ENCODE results near the gene MORC3. TPM values are rescaled to one million over a fixed set of nuclear protein-coding genes. Genes with fewer than 3 reads are reported as not detected.

The MORC3 gene
- total RNA-seq, 1 experiment from 2014 or later, result 15.9 TPM

DNA sequence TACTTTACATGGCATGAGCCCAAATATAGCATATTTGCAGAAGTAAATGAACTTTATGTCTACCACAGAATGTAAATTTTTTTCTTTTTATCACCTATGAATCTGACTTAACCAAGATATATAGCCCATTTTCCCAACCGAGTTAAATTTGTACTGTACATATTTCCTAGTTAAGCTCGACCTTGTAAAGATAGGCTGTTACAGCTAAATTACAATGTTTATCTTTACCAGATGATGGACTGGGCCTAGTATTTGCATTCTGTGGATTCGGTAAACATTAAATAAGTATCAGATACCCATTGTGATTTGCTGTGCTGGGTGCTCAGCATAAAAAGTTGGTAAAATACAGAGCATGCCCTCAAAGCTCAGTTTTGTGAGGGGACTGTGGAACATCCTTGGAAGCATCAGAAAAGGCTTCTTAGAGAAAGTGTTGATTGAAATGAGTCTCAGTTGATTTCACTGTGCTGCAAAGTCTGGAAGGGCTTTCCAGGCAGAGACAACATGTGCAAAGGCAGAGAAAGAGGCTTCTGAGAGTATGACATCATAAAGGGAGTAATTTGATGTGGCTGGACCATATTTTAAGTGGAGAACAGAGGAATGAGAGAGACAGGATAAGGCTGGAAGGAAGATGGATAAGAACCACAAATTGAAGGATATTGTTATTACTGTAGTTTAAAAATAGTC lies 27.4 kb downstream of the MORC3 start:
- Histone ChIP-seq H3K9me3 (ENCODE audit: insufficient read depth, low read depth) (no peaks in the 10 kb centered on the region), H3K36me3 (ENCODE audit: low read depth) (no peaks in the 10 kb centered on the region; the same call in 1 of the 2 replicates), H3K27ac (no peak overlapping the region), H4K20me1 (ENCODE audit: insufficient read depth) (no peaks in the 10 kb centered on the region), H3F3A (ENCODE audit: insufficient read depth, low read depth) (no peaks in the 10 kb centered on the region), H3K4me3 (no peak overlapping the region), H3K9me2 (ENCODE audit: insufficient read depth) (no peaks in the 10 kb centered on the region), H3K27me3 (ENCODE audit: insufficient read depth, low read depth) (no peaks in the 10 kb centered on the region), H2AFZ (no peak overlapping the region), H3K79me2 (ENCODE audit: low read depth) (no peaks in the 10 kb centered on the region), H3K4me1 (replicated peaks; ENCODE audit: insufficient read depth) (no peaks in the 10 kb centered on the region), H3K4me2 (no peak overlapping the region)
- no peak for DNase-seq
- intact Hi-C loops (cut with micrococcal nuclease; ENCODE audit: unreplicated experiment), result no loop called here
- ChIA-PET CTCF (no interaction called here), POLR2A (ENCODE audit: unreplicated experiment) (no interaction called here)
- no TSS peak for BruUV-seq (replicated peaks)
- TF ChIP-seq EZH2 (IDR thresholded peaks at IDR 0.05; ENCODE audit: low read depth) (no peak), CTCF (conservative IDR thresholded peaks at IDR 0.05) (no peak)

- CTCF ChIA-PET, result no interaction called here
These were observed 27.9 kb downstream of the MORC3 start for GRCh38 chr21:36347962-36348328.

GRCh38 chr21:36349315-36349714 lies 29.3 kb downstream of the MORC3 start:
- H3K4me1 ChIP-seq (replicated peaks; ENCODE audit: insufficient read depth), result no peaks in the 10 kb centered on the region
- H4K20me1 ChIP-seq (ENCODE audit: insufficient read depth), result no peaks in the 10 kb centered on the region
- H3K4me3 ChIP-seq, result no peak overlapping the region
- H2AFZ ChIP-seq, result no peak overlapping the region
- H3K79me2 ChIP-seq (ENCODE audit: low read depth), result no peaks in the 10 kb centered on the region
- no peaks in the 10 kb centered on the region for H3K9me2 ChIP-seq (ENCODE audit: insufficient read depth)
- no peaks in the 10 kb centered on the region for H3F3A ChIP-seq (ENCODE audit: insufficient read depth, low read depth)
- H3K27me3 ChIP-seq (ENCODE audit: insufficient read depth, low read depth), result no peaks in the 10 kb centered on the region
- intact Hi-C loops (cut with micrococcal nuclease; ENCODE audit: unreplicated experiment), result no loop called here
- no peak overlapping the region for H3K27ac ChIP-seq
- no peaks in the 10 kb centered on the region; the same call in 1 of the 2 replicates for H3K36me3 ChIP-seq (ENCODE audit: low read depth)
- H3K4me2 ChIP-seq, result no peak overlapping the region
- DNase-seq, result no peak
- ChIA-PET POLR2A (ENCODE audit: unreplicated experiment) (no interaction called here), CTCF (no interaction called here)
- TF ChIP-seq CTCF (conservative IDR thresholded peaks at IDR 0.05) (no peak), EZH2 (IDR thresholded peaks at IDR 0.05; ENCODE audit: low read depth) (no peak)
- H3K9me3 ChIP-seq (ENCODE audit: insufficient read depth, low read depth), result no peaks in the 10 kb centered on the region
- BruUV-seq (replicated peaks), result no TSS peak

More at GRCh38 chr21:36347962-36348328, 27.9 kb downstream of the MORC3 start:
- DNase-seq, result no peak
- TF ChIP-seq EZH2 (IDR thresholded peaks at IDR 0.05; ENCODE audit: low read depth) (no peak), CTCF (conservative IDR thresholded peaks at IDR 0.05) (no peak)
- H3K9me3 ChIP-seq (ENCODE audit: insufficient read depth, low read depth), result no peaks in the 10 kb centered on the region
- no peaks in the 10 kb centered on the region for H3F3A ChIP-seq (ENCODE audit: insufficient read depth, low read depth)
- no peaks in the 10 kb centered on the region for H3K27me3 ChIP-seq (ENCODE audit: insufficient read depth, low read depth)
- BruUV-seq (replicated peaks), result no TSS peak
- H4K20me1 ChIP-seq (ENCODE audit: insufficient read depth), result no peaks in the 10 kb centered on the region
- intact Hi-C loops (cut with micrococcal nuclease; ENCODE audit: unreplicated experiment), result no loop called here
- H2AFZ ChIP-seq, result no peak overlapping the region
- H3K27ac ChIP-seq, result no peak overlapping the region
- H3K4me3 ChIP-seq, result no peak overlapping the region
- H3K4me1 ChIP-seq (replicated peaks; ENCODE audit: insufficient read depth), result no peaks in the 10 kb centered on the region
- no peaks in the 10 kb centered on the region; the same call in 1 of the 2 replicates for H3K36me3 ChIP-seq (ENCODE audit: low read depth)
- H3K9me2 ChIP-seq (ENCODE audit: insufficient read depth), result no peaks in the 10 kb centered on the region
- H3K4me2 ChIP-seq, result no peak overlapping the region
- POLR2A ChIA-PET (ENCODE audit: unreplicated experiment), result no interaction called here
- H3K79me2 ChIP-seq (ENCODE audit: low read depth), result no peaks in the 10 kb centered on the region
